Astrocyte (in vitro differentiated cells and primary cell): ENCODE measurements around the gene H1-8.
"Not testable (repeated sequence)": the region's sequence is repeated elsewhere in the genome, so short reads cannot be mapped to it uniquely, and the experiment has no call there.

ENCODE experiments used
- EZH2 ChIP-seq: IDR thresholded peaks from 2 replicates; pipeline ENCODE4 v1.6.1; 2012; ENCODE audit warnings: mild to moderate bottlenecking, low read length, inconsistent platforms; ENCODE audit not compliant: insufficient read depth
- TF ChIP-seq, protein P1 (sequence below): IDR thresholded peaks from 2 replicates; pipeline ENCODE4 v1.5.1; 2011; ENCODE audit warnings: low read depth, mild to moderate bottlenecking, inconsistent platforms, low read length, moderate library complexity; ENCODE audit not compliant: insufficient read depth

DNA sequence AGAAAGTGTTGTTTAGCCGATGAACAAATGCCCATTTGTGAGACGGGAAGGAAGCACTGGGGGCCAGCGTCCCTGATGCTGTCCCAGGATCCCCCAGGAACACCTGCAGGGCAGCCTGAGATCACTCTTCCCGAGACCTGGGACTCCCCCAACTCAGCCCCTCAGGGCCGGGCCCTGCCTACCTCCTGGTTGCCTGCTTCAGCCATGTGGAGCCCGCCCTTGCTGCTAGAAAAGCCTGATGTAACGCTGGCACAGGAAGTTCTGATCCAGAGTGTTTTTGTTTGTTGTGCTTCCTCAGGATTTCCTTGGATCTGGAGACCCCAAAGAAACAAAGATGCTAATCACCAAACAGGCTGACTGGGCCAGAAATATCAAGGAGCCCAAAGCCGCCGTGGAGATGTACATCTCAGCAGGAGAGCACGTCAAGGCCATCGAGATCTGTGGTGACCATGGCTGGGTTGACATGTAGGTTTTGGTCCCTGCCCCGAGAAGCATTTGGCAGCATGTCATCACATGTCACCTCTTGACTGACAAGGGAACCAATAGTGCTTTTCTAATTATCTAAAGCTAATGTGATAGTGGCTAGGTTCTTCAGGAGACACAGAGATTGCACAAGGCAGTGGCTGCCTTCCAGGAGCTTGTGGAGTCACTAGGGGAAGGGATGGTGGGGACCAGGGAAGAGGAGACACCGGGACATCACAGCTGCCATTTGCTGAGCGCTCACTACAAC lies 43.2 kb upstream of the H1-8 start:
- TF ChIP-seq, protein P1, sequence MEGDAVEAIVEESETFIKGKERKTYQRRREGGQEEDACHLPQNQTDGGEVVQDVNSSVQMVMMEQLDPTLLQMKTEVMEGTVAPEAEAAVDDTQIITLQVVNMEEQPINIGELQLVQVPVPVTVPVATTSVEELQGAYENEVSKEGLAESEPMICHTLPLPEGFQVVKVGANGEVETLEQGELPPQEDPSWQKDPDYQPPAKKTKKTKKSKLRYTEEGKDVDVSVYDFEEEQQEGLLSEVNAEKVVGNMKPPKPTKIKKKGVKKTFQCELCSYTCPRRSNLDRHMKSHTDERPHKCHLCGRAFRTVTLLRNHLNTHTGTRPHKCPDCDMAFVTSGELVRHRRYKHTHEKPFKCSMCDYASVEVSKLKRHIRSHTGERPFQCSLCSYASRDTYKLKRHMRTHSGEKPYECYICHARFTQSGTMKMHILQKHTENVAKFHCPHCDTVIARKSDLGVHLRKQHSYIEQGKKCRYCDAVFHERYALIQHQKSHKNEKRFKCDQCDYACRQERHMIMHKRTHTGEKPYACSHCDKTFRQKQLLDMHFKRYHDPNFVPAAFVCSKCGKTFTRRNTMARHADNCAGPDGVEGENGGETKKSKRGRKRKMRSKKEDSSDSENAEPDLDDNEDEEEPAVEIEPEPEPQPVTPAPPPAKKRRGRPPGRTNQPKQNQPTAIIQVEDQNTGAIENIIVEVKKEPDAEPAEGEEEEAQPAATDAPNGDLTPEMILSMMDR = not testable (repeated sequence)
- TF ChIP-seq EZH2 = not testable (repeated sequence)
